GM19238 (cell line): Measurements from ENCODE around the gene DIAPH3.

Experiments used
- DNase-seq: peaks from one replicate; pipeline ENCODE4 v3.0.0; 2011; ENCODE audit warnings: low spot score; ENCODE audit not compliant: insufficient read length

The DIAPH3 gene

GRCh38 chr13:59960683-59961082 is 203.0 kb downstream of the DIAPH3 start:
- DNase-seq, result no peak

DNA sequence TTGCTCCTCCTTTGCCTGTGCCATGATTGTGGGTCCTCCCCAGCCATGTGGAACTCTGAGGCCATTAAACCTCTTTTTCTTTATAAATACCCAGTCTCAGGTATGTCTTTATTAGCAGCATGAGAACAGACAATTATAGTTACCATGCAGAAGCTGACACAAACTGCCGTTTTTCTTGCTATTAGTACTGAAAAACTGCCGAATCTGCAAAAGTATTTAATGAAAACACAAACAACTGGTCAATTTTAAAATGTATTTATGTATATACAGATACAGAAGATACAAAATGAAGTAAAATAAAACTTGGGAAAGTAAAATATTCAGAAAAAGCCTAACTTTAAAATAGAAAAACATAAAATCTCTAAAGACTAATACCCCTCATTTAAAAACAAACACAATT is 206.3 kb downstream of the DIAPH3 start:
- no peak for DNase-seq

GRCh38 chr13:59954601-59955000 is 209.1 kb downstream of the DIAPH3 start:
- DNase-seq, result no peak

GRCh38 chr13:59951011-59951410 is 212.7 kb downstream of the DIAPH3 start:
- no peak for DNase-seq

DNA sequence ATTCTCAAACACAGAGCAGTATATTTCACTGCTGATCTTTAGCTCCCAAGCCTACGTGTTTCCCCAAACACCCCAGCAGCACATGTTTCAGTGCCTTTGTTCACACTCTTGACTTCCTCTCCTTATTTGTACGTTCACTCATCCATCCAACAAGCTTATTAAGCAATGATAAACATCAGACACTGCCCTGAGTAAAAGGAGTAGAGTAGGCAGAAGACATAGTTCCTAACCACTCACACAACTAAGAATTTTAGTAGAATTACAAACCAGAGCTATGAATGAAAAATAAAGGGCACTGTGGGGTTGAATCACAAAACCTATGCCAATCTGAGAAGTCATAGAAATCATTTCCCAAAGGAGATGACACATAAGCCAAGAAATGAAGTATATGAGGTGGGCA is 213.5 kb downstream of the DIAPH3 start:
- no peak for DNase-seq

- no peak for DNase-seq
These were observed 215.0 kb downstream of the DIAPH3 start for GRCh38 chr13:59948686-59949085.

GRCh38 chr13:59946944-59947343 is 216.8 kb downstream of the DIAPH3 start:
- no peak for DNase-seq

DNA sequence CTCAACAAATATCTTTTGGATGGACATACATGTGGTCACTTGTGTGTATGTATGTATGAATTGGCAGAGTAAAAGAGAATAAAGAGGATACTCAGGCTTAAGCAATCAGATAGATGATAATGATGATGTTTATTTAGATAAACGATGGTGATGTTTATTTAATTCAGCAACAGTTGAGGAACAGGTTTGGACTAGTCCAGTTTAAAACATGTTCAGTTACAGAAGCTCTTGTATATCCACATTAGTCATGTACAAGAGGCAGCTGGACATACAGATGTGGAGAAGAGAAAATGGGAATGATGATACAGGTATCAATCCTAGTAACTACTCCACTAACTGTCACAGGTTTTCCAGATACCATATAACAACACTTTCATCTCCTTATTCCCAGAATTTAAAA is 232.1 kb downstream of the DIAPH3 start:
- no peak for DNase-seq

- DNase-seq, result no peak
These were observed 239.5 kb downstream of the DIAPH3 start for GRCh38 chr13:59924256-59924655.

DNA sequence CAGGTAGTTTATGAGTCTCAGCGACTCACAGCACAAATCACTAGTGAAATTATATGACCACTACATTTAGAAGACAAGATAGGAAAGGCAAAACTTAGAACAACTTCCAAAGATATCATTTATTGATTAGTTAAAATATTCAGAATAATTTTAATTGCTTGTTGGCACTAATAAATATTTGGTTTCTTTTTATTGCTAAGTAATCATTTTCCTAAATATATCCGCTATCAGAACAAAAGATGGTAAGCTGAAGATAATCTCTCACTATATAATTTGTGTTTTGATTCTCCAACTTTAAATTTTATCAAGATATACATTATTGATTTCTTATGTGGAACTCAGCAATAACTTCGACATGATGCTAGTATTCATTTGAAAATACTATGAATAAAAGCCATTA is 248.5 kb downstream of the DIAPH3 start:
- no peak for DNase-seq

GRCh38 chr13:59914556-59914955 is 249.2 kb downstream of the DIAPH3 start:
- DNase-seq, result no peak

GRCh38 chr13:59906413-59907049 is 257.2 kb downstream of the DIAPH3 start:
- no peak for DNase-seq

DNA sequence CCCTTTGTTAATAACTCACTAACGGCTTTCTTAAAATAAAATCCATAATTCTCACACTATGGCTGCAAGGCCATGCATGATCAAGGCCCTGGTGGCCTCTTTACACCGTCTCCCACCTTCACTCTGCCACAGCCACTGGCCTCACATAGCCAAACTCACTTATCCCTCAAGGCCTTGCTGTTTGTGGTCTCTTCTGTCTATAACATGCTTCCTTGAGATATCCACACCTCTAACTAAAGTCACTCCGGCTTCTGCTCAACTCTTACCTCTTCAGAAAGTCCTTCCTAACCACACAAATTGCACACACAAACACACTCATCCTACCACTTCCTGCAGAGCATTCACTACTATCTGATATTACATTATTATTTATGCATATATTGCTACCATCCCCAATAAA is 262.5 kb downstream of the DIAPH3 start:
- no peak for DNase-seq

GRCh38 chr13:59898066-59898465 is 265.7 kb downstream of the DIAPH3 start:
- no peak for DNase-seq

DNA sequence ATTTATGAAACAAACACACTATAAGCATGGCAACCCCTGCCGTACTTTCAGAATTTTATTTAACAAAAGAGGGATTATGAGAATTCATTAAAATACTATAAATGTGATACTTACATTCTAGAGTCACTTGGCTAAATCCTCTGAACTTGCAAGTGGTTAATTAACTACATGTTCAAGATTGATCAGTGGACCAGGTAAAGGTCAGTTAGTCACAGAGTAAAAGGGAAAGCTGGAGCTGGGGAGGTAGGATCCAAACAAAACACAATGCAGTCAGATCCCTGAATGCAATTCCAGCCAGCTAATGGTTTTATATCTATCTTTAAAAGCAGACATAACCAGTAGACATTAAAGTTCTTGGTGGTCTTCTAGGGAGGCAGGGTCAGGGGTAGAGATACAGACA is 270.5 kb downstream of the DIAPH3 start:
- no peak for DNase-seq

DNA sequence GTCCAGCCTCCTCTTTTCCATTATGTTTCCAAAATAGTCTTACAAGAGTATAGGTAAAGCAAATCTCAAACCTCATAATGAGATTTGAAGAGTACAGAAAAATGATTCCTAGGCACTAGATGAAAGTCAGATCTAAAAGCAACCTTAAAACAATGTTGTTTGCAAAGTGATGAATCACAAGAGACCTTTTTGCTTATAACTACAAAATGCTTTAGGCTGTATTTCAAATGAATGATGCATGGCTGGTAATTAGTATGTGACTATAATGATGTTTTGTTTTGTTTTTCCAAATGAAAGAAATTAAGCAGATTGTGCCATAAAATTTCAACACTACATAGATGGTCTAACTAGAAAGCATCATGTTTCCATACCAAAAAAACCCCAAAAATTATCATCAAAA is 272.7 kb downstream of the DIAPH3 start:
- no peak for DNase-seq

GRCh38 chr13:59890054-59890453 is 273.7 kb downstream of the DIAPH3 start:
- DNase-seq, result no peak

- no peak for DNase-seq
These were observed 275.3 kb downstream of the DIAPH3 start for GRCh38 chr13:59888408-59888807.

DNA sequence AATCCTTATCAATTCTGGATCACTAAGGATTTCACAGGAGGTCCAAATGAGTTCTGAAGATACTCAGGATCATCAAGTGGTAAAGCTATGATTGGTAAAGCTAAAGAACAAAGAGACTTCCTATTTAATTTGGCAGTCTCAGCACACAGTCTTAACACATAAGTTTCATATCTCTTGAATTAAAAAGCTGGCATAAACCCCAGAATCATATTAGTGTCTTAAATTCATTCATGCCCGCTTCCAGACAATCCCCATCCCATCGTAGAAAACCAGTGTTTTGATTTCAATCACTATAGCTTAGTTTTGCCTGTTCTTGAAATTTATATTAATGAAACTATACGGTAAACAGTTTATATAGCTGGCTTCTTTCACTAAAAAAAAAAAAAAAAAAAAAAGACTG is 278.7 kb downstream of the DIAPH3 start:
- DNase-seq, result no peak

- no peak for DNase-seq
These were observed 279.8 kb downstream of the DIAPH3 start for GRCh38 chr13:59883885-59884284.

GRCh38 chr13:59880468-59880867 is 283.3 kb downstream of the DIAPH3 start:
- DNase-seq, result no peak

DNA sequence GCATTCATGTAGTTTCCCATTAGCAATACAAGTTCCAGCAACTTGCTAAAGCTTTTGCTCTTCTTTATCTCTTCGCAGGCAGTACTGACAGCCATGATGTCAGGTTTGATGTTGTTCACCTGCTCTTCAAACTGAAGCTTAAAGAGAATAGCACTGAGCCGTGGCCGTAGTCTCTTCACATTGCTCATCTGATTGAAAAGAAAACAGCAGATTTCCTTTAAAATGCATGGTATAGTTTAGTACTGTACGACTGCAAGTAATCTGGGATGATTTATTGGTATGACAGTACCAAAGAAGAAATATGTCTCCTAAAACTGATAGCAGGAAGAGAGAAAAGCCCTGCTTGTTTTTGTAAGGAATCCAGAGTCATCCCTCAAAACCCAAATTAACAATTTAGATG is 284.4 kb downstream of the DIAPH3 start:
- no peak for DNase-seq

- no peak for DNase-seq
These were observed 285.8 kb downstream of the DIAPH3 start for GRCh38 chr13:59877933-59878332.

DNA sequence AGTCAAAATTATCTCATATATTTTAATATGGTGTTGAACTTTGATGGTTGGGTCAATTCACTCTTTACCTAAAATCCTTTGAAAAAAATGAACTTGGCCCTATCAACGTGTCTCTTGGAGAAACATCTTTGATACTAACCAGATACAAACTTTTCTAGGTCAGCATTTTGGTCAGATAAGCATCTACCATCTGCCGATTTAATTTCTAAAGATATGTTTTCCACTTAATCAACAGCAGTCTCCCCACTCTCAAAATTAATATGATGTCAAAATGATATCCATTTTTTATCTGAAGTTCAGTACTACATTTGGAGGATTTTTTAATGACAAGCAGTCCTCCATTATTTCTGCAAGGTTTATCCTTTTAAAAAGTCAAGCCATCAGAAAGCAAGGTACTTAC is 288.8 kb downstream of the DIAPH3 start:
- no peak for DNase-seq
